ENCODE measurements around the gene SPINK9. TPM values are rescaled to one million over a fixed set of nuclear protein-coding genes. Genes with fewer than 3 reads are reported as not detected.

Gene SPINK9
- total RNA-seq, 1 donor from 2014 or later = not detected

- Mint-ChIP-seq H3K9me3 (ENCODE audit: unreplicated experiment) (peaks cover 1% of the 10 kb centered on the region), H3K27ac (ENCODE audit: unreplicated experiment) (no peak overlapping the region)
These were observed 25.6 kb upstream of the SPINK9 start for GRCh38 chr5:148309746-148310145.

GRCh38 chr5:148311484-148311883 lies 23.9 kb upstream of the SPINK9 start:
- Mint-ChIP-seq H3K9me3 (ENCODE audit: unreplicated experiment) (no peaks in the 10 kb centered on the region), H3K4me3 (ENCODE audit: unreplicated experiment) (no peak overlapping the region), H3K36me3 (ENCODE audit: unreplicated experiment) (peaks cover 8% of the 10 kb centered on the region), H3K27me3 (ENCODE audit: unreplicated experiment) (no peaks in the 10 kb centered on the region), H3K27ac (ENCODE audit: unreplicated experiment) (no peak overlapping the region), H3K4me1 (ENCODE audit: low read depth, unreplicated experiment) (no peaks in the 10 kb centered on the region)
- TF ChIP-seq CTCF (IDR thresholded peaks at IDR 0.05; ENCODE audit: partially characterized antibody, unreplicated experiment) = no peak
- no peak for DNase-seq

More at GRCh38 chr5:148309746-148310145, 25.6 kb upstream of the SPINK9 start:
- Mint-ChIP-seq H3K27me3 (ENCODE audit: unreplicated experiment) (no peaks in the 10 kb centered on the region), H3K36me3 (ENCODE audit: unreplicated experiment) (peaks cover 8% of the 10 kb centered on the region), H3K4me1 (ENCODE audit: low read depth, unreplicated experiment) (no peaks in the 10 kb centered on the region), H3K4me3 (ENCODE audit: unreplicated experiment) (no peak overlapping the region)
- no peak for DNase-seq
- TF ChIP-seq CTCF (IDR thresholded peaks at IDR 0.05; ENCODE audit: partially characterized antibody, unreplicated experiment) = no peak

DNA sequence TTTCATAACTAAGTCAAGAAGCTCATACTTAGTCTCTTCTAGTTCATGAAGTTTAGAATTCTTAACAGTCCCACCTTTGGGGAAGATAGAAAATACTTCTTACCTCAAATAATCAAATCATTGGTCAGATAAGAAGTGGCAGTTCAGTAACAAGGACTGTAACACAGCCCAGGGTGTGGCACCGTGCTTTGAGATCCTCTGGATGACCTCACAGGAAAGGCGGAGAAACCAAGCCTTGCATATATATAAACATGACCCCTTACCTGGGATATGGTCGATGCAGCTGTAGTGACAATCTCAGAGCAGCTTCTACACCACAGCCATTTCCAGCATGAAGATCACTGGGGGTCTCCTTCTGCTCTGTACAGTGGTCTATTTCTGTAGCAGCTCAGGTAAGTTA lies 23.2 kb upstream of the SPINK9 start, which contains the start of gene SPINK7:
Gene SPINK7 (plus strand): TSS at position 271 of the 400 bp plus-strand sequence. CDS start 61 bp downstream, at position 332.
- Mint-ChIP-seq H3K27me3 (ENCODE audit: unreplicated experiment) (no peaks in the 10 kb centered on the region), H3K9me3 (ENCODE audit: unreplicated experiment) (no peaks in the 10 kb centered on the region), H3K27ac (ENCODE audit: unreplicated experiment) (no peak within 1 kb of the TSS), H3K36me3 (ENCODE audit: unreplicated experiment) (peaks cover 8% of the 10 kb centered on the region), H3K4me1 (ENCODE audit: low read depth, unreplicated experiment) (no peaks in the 10 kb centered on the region), H3K4me3 (ENCODE audit: unreplicated experiment) (no peak within 1 kb of the TSS)
- DNase-seq = no peak
- no peak for TF ChIP-seq CTCF (IDR thresholded peaks at IDR 0.05; ENCODE audit: partially characterized antibody, unreplicated experiment)

DNA sequence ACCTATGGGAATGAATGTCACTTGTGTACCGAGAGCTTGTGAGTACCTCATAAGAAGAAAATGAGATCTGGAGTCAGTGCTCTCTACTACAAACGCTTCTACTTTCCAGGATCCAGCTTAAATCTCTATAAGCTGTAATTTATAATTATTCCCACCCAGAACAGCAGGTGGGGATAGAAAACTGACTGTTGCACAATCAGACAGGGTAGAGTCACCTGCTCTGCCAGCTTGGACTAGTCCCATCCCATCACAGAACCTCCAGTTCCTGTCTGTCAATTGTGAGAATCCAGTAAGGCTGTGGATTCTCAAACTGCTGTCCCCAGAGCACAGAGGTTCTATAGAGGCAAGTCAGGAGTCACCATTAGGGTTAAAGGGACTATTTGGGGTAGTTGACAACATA lies 21.2 kb upstream of the SPINK9 start:
- Mint-ChIP-seq H3K4me3 (ENCODE audit: unreplicated experiment) (no peak overlapping the region), H3K4me1 (ENCODE audit: low read depth, unreplicated experiment) (no peaks in the 10 kb centered on the region)
- no peak for DNase-seq

More for the DNA sequence above, 21.2 kb upstream of the SPINK9 start:
- peaks cover 5% of the 10 kb centered on the region for H3K36me3 Mint-ChIP-seq (ENCODE audit: unreplicated experiment)
- TF ChIP-seq CTCF (IDR thresholded peaks at IDR 0.05; ENCODE audit: partially characterized antibody, unreplicated experiment) = no peak
- no peaks in the 10 kb centered on the region for H3K9me3 Mint-ChIP-seq (ENCODE audit: unreplicated experiment)
- no peak overlapping the region for H3K27ac Mint-ChIP-seq (ENCODE audit: unreplicated experiment)
- H3K27me3 Mint-ChIP-seq (ENCODE audit: unreplicated experiment) = peaks cover 2% of the 10 kb centered on the region
